Astrocyte (in vitro differentiated cells and primary cell): ENCODE measurements around the gene TNNI3K. TPM values are rescaled to one million over a fixed set of nuclear protein-coding genes. Genes with fewer than 3 reads are reported as not detected.

Experiments
- DNase-seq: peaks from one replicate; pipeline ENCODE4 v3.0.0-alpha.2; 2010; ENCODE audit warnings: low read depth
- FAIRE-seq: peaks from 2 replicates; lab custom pipeline; 2011; peaks lifted over from hg19 to GRCh38; lab: Jason Lieb, UNC
- H2AFZ ChIP-seq: 2 replicates; pipeline ENCODE4 v1.6.0; 2012; ENCODE audit warnings: low read depth, low read length, inconsistent platforms
- H3K27ac ChIP-seq: 2 replicates; pipeline ENCODE4 v1.5.1; 2011; ENCODE audit warnings: low read depth, low read length, inconsistent platforms
- H3K27me3 ChIP-seq: 2 replicates; pipeline ENCODE4 v1.6.0; 2011; ENCODE audit warnings: low read length, inconsistent platforms; ENCODE audit not compliant: insufficient read depth
- H3K36me3 ChIP-seq: 2 replicates; pipeline ENCODE4 v1.5.1; 2011; ENCODE audit warnings: low read length, inconsistent platforms; ENCODE audit not compliant: insufficient read depth
- H3K4me1 ChIP-seq: 2 replicates; pipeline ENCODE4 v1.5.1; 2011; ENCODE audit warnings: low read length, inconsistent platforms; ENCODE audit not compliant: insufficient read depth
- H3K4me2 ChIP-seq: 2 replicates; pipeline ENCODE4 v1.6.0; 2012; ENCODE audit warnings: low read length, inconsistent platforms
- H3K4me3 ChIP-seq: 2 replicates; pipeline ENCODE4 v1.5.1; 2011; ENCODE audit warnings: low read depth, mild to moderate bottlenecking, low read length, inconsistent platforms; ENCODE audit not compliant: insufficient read depth
- H3K79me2 ChIP-seq: 2 replicates; pipeline ENCODE4 v1.6.0; 2012; ENCODE audit warnings: mild to moderate bottlenecking, low read length, inconsistent platforms; ENCODE audit not compliant: insufficient read depth
- H3K9ac ChIP-seq: 2 replicates; pipeline ENCODE4 v1.6.0; 2012; ENCODE audit warnings: mild to moderate bottlenecking, low read length, inconsistent platforms
- H3K9me3 ChIP-seq: 2 replicates; pipeline ENCODE4 v1.5.1; 2012; ENCODE audit warnings: low read depth, mild to moderate bottlenecking, low read length, inconsistent platforms; ENCODE audit not compliant: insufficient read depth
- H4K20me1 ChIP-seq: 2 replicates; pipeline ENCODE4 v1.6.0; 2012; ENCODE audit warnings: low read length, inconsistent platforms; ENCODE audit not compliant: insufficient read depth
- H3K27ac Mint-ChIP-seq: one replicate; pipeline ENCODE4 v1.8.0; 2021; ENCODE audit warnings: mild to moderate bottlenecking, mixed read lengths; ENCODE audit not compliant: unreplicated experiment
- H3K27me3 Mint-ChIP-seq: one replicate; pipeline ENCODE4 v1.8.0; 2021; ENCODE audit warnings: low read depth, mixed read lengths; ENCODE audit not compliant: unreplicated experiment
- H3K36me3 Mint-ChIP-seq: one replicate; pipeline ENCODE4 v1.8.0; 2021; ENCODE audit warnings: low read depth, mixed read lengths; ENCODE audit not compliant: unreplicated experiment
- H3K4me1 Mint-ChIP-seq: one replicate; pipeline ENCODE4 v1.8.0; 2021; ENCODE audit warnings: low read depth, mixed read lengths; ENCODE audit not compliant: unreplicated experiment
- H3K4me3 Mint-ChIP-seq: one replicate; pipeline ENCODE4 v1.8.0; 2021; ENCODE audit warnings: mild to moderate bottlenecking, moderate library complexity, mixed read lengths; ENCODE audit not compliant: unreplicated experiment
- H3K9me3 Mint-ChIP-seq: one replicate; pipeline ENCODE4 v1.8.0; 2021; ENCODE audit warnings: mild to moderate bottlenecking, mixed read lengths; ENCODE audit not compliant: unreplicated experiment
- EZH2 ChIP-seq: IDR thresholded peaks from 2 replicates; pipeline ENCODE4 v1.6.1; 2012; ENCODE audit warnings: mild to moderate bottlenecking, low read length, inconsistent platforms; ENCODE audit not compliant: insufficient read depth
- total RNA-seq: library from RNA; stranded (reverse); gene quantifications from 2 replicates; pipeline ENCODE4 v1.2.1, GENCODE V29; 2021
- TF ChIP-seq, protein P1 (sequence below): IDR thresholded peaks from 2 replicates; pipeline ENCODE4 v1.5.1; 2011; ENCODE audit warnings: low read depth, mild to moderate bottlenecking, inconsistent platforms, low read length, moderate library complexity; ENCODE audit not compliant: insufficient read depth

Gene TNNI3K
- total RNA-seq, 1 donor from 2014 or later = 0.45 TPM

DNA sequence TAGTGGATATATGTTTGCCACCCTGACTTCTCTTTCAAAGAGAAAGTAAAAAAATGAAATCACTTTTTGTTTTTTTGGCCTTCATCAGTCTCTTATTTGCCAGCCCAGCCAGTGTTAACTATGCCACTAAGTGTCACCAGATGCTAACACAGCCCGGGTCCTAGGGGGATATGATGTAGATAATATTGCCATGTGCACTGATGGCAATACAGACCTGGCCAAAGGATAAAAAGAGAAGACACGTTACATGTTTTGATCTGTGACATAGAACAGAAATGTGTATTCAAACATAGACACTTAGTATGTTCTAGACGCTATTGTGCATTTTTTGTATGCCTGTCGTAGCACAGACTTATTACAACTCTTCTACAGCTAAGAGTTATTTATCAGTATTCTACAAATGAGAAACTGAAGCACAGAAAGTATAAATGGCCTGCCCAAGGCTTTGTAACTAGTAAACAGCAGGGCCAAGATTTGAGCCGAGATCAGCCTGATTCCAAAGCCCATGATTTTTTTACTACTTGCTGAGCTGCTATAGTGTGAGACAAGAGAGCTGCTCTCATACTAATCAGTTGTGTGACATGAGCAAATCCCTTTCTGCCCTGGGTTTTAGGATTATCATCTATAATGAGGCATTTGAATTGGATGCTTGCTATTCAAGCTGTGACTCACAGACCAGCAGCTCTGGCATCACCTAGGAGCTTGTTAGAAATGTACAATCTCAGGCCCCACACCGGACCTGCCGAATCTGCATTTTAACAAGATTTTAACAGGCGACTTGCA lies 270.9 kb downstream of the TNNI3K start:
- H3K36me3 ChIP-seq = no peaks in the 10 kb centered on the region
- no peak for DNase-seq
- H2AFZ ChIP-seq = no peak overlapping the region
- no peaks in the 10 kb centered on the region for H3K9me3 ChIP-seq
- no peaks in the 10 kb centered on the region for H3K4me1 Mint-ChIP-seq
- no peak overlapping the region for H3K4me2 ChIP-seq
- FAIRE-seq = no peak
- H3K36me3 Mint-ChIP-seq = no peaks in the 10 kb centered on the region
- no peak overlapping the region for H3K4me3 ChIP-seq
- H3K4me3 Mint-ChIP-seq = no peak overlapping the region
- no peak overlapping the region for H3K27ac ChIP-seq
- TF ChIP-seq, protein P1, sequence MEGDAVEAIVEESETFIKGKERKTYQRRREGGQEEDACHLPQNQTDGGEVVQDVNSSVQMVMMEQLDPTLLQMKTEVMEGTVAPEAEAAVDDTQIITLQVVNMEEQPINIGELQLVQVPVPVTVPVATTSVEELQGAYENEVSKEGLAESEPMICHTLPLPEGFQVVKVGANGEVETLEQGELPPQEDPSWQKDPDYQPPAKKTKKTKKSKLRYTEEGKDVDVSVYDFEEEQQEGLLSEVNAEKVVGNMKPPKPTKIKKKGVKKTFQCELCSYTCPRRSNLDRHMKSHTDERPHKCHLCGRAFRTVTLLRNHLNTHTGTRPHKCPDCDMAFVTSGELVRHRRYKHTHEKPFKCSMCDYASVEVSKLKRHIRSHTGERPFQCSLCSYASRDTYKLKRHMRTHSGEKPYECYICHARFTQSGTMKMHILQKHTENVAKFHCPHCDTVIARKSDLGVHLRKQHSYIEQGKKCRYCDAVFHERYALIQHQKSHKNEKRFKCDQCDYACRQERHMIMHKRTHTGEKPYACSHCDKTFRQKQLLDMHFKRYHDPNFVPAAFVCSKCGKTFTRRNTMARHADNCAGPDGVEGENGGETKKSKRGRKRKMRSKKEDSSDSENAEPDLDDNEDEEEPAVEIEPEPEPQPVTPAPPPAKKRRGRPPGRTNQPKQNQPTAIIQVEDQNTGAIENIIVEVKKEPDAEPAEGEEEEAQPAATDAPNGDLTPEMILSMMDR = no peak
- no peak for TF ChIP-seq EZH2
- H3K4me1 ChIP-seq = no peaks in the 10 kb centered on the region
- H3K27ac Mint-ChIP-seq = no peak overlapping the region
- H4K20me1 ChIP-seq = no peaks in the 10 kb centered on the region
- no peak overlapping the region for H3K9ac ChIP-seq
- H3K27me3 ChIP-seq = peaks cover 4% of the 10 kb centered on the region
- no peaks in the 10 kb centered on the region for H3K79me2 ChIP-seq
- H3K9me3 Mint-ChIP-seq = no peaks in the 10 kb centered on the region
- no peaks in the 10 kb centered on the region for H3K27me3 Mint-ChIP-seq

DNA sequence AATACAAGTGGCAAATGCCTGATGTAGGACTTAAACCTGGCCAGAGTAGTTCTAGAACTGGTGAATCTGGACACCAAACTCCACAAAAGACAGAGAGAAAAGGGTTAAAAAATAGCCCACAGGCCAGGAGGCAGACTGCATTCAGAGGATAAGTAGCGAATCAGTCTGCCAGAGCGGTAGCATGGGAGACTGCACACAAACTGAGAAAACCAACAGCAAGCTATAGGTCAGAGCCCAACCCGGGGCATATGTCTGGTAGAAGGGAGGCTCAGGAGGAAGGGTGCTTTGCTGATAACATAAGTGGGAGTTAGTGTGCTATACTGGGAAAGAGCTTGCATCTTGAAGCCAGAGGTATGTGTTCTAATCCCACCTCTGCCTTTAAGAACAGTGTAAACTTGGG lies 273.3 kb downstream of the TNNI3K start:
- H3K4me2 ChIP-seq = no peak overlapping the region
- H4K20me1 ChIP-seq = no peaks in the 10 kb centered on the region
- no peak overlapping the region for H3K9ac ChIP-seq
- DNase-seq (no peak), FAIRE-seq (no peak)
- no peaks in the 10 kb centered on the region for H3K9me3 ChIP-seq
- H3K27me3 Mint-ChIP-seq = no peaks in the 10 kb centered on the region
- H2AFZ ChIP-seq = no peak overlapping the region
- no peak overlapping the region for H3K27ac ChIP-seq
- peaks cover 3% of the 10 kb centered on the region for H3K9me3 Mint-ChIP-seq
- no peak overlapping the region for H3K4me3 ChIP-seq
- TF ChIP-seq EZH2 = no peak
- TF ChIP-seq, protein P1 = no peak
- H3K27me3 ChIP-seq = peaks cover 4% of the 10 kb centered on the region
- no peak overlapping the region for H3K4me3 Mint-ChIP-seq
- no peaks in the 10 kb centered on the region for H3K36me3 Mint-ChIP-seq
- H3K36me3 ChIP-seq = no peaks in the 10 kb centered on the region
- no peaks in the 10 kb centered on the region for H3K79me2 ChIP-seq
- no peak overlapping the region for H3K27ac Mint-ChIP-seq
- H3K4me1 ChIP-seq = no peaks in the 10 kb centered on the region
- H3K4me1 Mint-ChIP-seq = peaks cover 9% of the 10 kb centered on the region
